HK-2 (cell line): ENCODE measurements around the gene SOX21.

ENCODE experiments used
- DNase-seq: peaks from one replicate; pipeline ENCODE4 v3.0.0-alpha.2; 2018; ENCODE audit not compliant: unreplicated experiment

SOX21 gene

DNA sequence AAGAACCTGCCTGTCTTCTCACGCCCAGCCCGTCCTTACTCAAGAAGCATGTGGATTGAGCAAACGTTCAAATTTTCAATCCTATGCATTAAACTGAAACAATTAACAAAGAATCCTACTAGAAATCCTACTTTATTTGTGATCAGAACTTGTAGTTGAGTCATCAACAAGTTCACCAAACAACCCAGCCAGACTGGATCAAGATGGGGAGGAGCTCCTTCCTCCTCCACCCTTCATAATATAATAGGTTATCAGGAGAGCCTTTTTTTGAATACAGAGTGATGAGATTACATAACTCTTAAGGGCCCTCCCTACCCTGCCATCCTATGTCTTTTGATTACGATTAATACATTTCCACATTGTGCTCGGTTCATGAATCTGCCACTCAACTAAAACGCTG lies 32.7 kb downstream of the SOX21 start:
- no peak for DNase-seq

DNA sequence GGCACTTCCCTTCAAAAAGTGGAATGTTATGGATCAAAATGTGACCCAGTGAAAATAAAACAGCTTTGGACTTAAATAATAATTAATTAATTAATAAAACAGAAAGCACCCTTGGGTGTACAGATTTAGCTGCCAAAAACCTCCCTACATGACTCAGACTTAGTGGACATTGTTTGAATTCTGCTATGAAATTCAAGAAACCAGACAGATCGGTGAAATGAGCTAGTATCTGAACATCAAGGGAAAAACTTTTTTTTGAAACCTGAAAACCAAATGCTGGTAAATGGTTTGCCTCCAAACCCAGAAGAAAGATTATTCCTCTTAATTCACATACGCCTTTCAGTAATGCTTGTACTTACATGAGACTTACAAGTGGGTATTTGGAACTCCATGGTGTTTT lies 33.5 kb downstream of the SOX21 start:
- no peak for DNase-seq

DNA sequence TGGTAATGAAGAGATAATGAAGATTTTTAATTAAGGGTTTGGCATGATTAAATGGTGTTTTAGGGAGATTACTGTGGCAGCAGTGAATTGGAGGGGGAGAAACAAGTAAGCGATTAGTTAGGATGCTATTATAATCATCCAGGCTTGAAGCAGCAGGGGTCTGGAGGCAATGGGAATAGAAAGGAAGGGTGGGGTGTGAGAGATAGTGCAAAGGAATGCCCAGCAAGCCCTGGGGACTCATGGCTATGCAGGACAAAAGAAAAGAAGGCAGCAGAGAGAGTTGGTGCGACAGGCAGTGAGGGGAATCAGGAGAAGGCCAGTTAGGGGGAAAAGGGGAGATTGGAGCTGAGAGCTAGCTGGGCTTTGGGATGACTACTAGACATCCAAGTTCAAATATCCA lies 34.5 kb downstream of the SOX21 start:
- DNase-seq = no peak

DNA sequence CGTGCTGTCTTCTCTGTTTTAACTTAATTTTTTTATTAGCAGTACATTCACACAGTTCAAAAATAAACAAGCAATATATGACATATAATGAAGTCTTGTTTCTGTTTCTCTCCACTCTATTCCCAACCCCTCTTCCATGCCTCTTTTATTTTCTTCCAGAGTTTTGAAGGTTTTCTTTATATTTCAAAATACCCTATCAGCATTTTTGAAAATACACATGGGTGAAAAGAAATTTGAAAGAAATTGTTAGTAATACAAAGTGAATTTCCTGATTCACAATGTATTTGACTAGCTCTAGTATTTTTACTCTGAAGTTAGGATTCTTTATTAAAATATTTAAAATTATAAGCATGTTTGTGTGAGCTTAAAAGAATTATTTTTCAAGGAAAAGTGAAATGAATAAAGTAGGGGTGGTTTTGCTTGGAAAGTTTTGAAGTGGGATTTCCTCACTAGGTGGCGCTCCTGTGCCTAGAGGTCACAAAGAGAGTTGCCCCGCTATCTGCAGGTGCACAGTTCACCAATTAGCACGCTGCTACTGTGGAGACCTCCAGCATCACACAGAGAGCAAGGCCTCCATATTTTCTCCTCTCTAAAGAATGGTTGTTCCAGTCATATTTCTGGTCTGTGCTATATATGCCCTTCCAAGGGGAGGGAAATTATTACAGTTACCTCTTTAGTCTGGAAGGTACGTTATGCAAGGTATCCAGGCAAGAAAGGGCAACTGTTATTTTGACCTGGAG lies 37.6 kb downstream of the SOX21 start:
- peak; percentile 22 for DNase-seq

DNA sequence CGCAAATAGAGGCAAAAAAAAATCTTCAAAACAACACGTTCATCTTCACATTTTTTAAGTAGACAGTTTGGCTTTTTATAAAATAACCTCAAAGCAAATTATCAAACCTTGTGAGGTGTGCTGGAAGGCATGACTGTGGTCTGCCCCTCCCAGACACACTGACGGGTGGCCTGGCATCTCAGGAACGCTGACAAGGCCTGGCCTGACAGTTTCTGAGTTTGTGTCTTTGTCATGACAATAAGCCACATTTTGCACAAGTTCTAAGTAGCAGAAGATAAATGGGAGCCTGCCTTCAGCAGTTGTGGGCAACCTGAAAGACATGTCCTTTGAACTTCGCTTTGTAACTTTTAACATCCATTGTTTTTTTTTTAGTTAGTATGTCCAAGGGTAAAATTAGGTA lies 38.5 kb downstream of the SOX21 start:
- DNase-seq = no peak

DNA sequence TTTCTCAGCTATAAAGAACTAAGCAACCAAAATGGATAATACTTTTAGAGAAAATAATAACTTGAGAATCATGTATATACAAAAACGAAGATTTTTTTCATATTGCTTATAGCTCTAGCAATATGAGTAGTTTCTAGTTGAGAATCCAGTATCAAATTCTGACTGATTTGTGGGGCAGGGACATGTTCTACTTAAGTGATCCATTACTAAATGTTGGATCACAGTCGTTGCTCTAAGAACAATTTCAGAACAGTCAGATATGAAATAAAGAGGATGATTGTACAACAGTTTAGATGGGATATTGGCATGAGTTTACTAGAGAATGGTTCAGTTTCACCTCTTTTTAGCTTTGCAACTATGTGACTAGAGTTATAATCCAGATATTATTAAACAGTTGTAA lies 39.9 kb downstream of the SOX21 start:
- no peak for DNase-seq

DNA sequence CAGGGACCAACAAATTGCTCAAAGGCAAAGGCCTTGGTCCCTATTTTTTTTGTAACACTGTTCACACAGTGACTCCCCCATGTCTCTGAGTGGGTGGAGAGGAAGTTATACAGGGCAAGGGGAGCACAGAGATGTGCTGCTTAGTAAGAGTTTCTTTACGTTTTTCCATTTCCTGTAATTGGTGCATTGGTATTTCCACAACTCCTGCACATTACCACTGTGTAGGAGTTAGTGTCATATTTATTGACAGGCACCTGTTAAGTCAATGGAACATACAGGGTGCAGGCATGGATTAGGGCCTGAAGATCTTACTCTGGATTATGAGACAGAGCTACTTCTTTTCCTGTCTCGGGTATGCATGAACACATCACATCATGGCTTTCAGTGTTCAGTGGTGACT lies 45.2 kb downstream of the SOX21 start:
- DNase-seq = no peak

DNA sequence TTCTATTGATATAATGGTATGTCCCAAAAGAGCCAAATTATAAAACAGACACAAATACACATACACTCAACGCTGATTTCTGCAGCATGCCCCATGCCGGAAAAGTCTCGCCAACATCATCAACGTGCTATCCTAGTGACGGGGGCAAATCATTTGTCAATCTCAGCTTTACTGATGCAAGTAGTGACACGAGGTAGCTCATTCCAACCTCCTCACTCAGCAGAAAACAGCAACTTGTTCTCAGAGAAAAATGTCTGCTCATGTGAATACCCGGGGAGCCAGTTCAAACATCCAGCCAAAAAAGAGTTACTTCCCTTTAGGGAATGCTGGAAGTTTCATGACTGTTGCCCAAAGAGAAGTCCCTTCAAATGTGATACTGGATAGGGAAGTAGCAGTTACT lies 46.3 kb downstream of the SOX21 start:
- DNase-seq = no peak

DNA sequence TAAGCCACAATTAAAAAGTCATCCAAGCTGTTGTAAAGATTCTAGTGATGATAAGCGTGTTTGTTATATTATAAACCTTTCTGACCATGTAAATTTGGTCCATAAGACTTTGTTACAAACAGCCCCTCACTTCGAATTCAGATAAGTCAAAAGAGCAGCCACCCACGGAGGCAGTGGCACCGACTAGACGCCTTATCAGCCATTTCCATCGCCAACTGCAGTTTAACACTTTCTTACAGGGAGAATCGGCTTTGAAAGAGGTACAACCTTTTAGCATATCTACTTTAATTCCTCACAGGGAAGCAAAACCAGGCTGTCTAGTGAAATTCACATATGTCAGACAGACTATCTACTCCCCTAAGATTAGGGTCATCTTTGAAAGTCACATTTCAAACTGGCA lies 47.5 kb downstream of the SOX21 start:
- DNase-seq = no peak

DNA sequence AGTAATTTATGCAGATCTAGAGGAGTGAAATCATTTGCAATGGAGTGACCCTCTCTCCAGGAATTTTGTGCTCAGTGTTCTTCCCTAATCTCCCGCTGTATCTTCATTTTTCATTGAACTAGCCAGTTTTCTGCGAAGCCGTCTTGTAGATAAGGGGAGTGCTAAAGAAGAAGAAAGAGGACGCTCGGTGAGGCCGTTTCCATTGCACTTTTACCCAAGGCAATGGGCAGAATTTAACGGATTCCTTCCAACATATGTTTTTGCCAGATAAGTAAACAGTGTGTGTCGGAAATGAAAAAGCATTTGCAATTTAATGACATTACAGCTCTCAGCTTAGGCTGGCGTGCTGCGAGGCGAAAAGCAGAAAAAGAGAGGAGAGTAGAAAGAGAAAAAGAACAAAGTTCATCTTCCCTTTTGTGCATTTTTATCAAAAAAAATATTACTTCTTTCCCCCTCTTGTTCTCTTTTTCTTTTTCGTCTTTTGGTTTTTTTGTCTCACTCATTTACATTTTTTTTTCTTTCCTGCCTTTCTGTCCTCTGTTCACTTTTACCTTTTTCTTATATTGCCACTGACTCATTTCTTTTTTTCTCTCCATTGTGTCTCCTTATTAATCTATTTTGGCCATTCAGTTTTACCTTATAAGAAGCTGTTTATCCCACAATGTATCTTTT lies 49.9 kb downstream of the SOX21 start:
- DNase-seq = no peak

DNA sequence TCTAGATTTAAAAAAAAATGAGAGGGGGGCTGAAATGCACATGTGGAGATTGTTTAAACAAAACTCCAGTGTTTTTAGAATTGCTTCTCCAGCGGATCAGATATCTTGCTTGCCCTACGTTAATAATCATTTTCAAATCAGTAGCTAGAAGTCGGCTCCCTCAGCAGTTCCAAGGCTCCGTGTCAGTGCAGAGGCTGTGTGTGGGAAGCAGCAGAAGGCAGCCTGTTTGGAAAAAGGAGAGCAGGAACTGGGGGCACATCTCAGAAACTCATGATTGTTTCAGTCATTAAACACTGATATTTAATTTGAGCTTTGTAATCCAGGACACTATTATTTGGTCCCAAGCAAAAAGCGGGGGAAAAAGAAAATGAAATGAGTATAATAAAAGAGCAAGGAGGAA lies 50.9 kb downstream of the SOX21 start:
- no peak for DNase-seq

DNA sequence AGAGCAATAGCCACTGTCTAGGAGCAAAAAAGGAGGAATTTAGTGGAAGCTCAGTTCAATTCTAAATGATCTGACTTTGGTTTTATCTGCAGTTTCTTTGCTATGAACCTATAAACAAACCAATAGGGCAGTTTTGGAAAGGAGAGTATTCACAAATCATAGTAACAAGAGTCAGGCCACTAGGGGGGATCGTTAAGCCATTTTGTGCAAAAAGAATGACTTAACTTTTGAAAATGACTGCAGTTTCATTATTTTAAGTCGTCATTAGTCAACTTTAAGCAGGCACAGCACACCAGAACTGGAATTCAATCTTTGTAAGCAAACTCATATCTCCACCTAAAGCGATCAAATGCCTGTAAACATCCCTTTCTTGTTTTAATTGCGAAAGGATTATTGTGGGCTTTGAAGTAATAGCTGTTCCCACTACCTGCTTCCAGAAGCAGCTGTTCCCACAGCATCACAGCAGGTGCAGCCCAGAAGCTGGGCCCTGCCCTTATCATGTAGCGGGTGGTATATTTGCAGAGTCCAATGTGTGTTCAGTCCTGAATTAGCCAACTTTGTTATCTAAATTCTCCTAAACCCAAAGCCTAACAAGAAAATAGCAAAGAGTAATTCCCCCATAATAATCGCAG lies 51.5 kb downstream of the SOX21 start:
- DNase-seq = no peak
